Measurements from ENCODE around the gene IL16.

IL16 gene

GRCh38 chr15:81336568-81336967, 139.9 kb downstream of the IL16 start:
- no peak for DNase-seq
- Histone ChIP-seq H3K4me1 (peaks cover 0 to 30% (median 21%) of the 10 kb centered on the region in 4 donors), H3K9me3 (no peaks in the 10 kb centered on the region), H3K4me3 (no peak overlapping the region), H3K36me3 (no peaks in the 10 kb centered on the region), H3K27me3 (no peaks in the 10 kb centered on the region), H3K27ac (peak overlapping the region in 1 of 2 donors; percentile 60)
- no peak for TF ChIP-seq CTCF (IDR thresholded peaks at IDR 0.05)
- intact Hi-C loops (cut with DNase I; ENCODE audit: low total_unique reads): no loop called here

GRCh38 chr15:81337241-81337640, 140.6 kb downstream of the IL16 start:
- Histone ChIP-seq H3K4me1 (peaks cover 0 to 30% (median 21%) of the 10 kb centered on the region in 4 donors), H3K27ac (peak overlapping the region; percentile 23 to 60), H3K4me3 (no peak overlapping the region), H3K9me3 (no peaks in the 10 kb centered on the region), H3K36me3 (no peaks in the 10 kb centered on the region), H3K27me3 (no peaks in the 10 kb centered on the region)
- DNase-seq: no peak
- intact Hi-C loops (cut with DNase I; ENCODE audit: low total_unique reads): no loop called here
- no peak for TF ChIP-seq CTCF (IDR thresholded peaks at IDR 0.05)

GRCh38 chr15:81337713-81338157, 141.1 kb downstream of the IL16 start:
- no peak overlapping the region for H3K4me3 ChIP-seq
- no peaks in the 10 kb centered on the region for H3K36me3 ChIP-seq
- no peak for DNase-seq
- intact Hi-C loops (cut with DNase I; ENCODE audit: low total_unique reads): no loop called here
- no peaks in the 10 kb centered on the region for H3K27me3 ChIP-seq
- TF ChIP-seq CTCF (IDR thresholded peaks at IDR 0.05): no peak
- peak overlapping the region; percentile 60 to 67 for H3K27ac ChIP-seq
- peaks cover 0 to 30% (median 21%) of the 10 kb centered on the region in 4 donors for H3K4me1 ChIP-seq
- H3K9me3 ChIP-seq: no peaks in the 10 kb centered on the region

- intact Hi-C loops (cut with DNase I; ENCODE audit: low total_unique reads): no loop called here
- Histone ChIP-seq H3K4me3 (no peak overlapping the region), H3K36me3 (no peaks in the 10 kb centered on the region), H3K9me3 (no peaks in the 10 kb centered on the region), H3K27me3 (no peaks in the 10 kb centered on the region), H3K4me1 (peaks cover 0 to 30% (median 21%) of the 10 kb centered on the region in 4 donors), H3K27ac (peak overlapping the region; percentile 60 to 67)
- peak; percentile 78 to 87 for DNase-seq
- TF ChIP-seq CTCF (IDR thresholded peaks at IDR 0.05): no peak
Measured at GRCh38 chr15:81338170-81339007, 141.7 kb downstream of the IL16 start.

- Histone ChIP-seq H3K36me3 (no peaks in the 10 kb centered on the region), H3K27me3 (no peaks in the 10 kb centered on the region), H3K27ac (peak overlapping the region in 1 of 2 donors; percentile 60), H3K4me1 (peaks cover 0 to 30% (median 21%) of the 10 kb centered on the region in 4 donors), H3K4me3 (no peak overlapping the region), H3K9me3 (no peaks in the 10 kb centered on the region)
- TF ChIP-seq CTCF (IDR thresholded peaks at IDR 0.05): no peak
- no peak for DNase-seq
- intact Hi-C loops (cut with DNase I; ENCODE audit: low total_unique reads): no loop called here
Measured at GRCh38 chr15:81339321-81339720, 142.6 kb downstream of the IL16 start.

Data from tibial artery (tissue), 4 donors.